ENCODE results near the gene UPK2.

The UPK2 gene

GRCh38 chr11:118956094-118956846 lies at the start of gene UPK2:
Gene UPK2 (plus strand): TSS chr11:118956298. CDS start chr11:118956351, 53 bp downstream.
- peak; percentile 85 for DNase-seq

- DNase-seq: peak; percentile 88
Measured at GRCh38 chr11:118907051-118908042, 48.8 kb upstream of the UPK2 start.

GRCh38 chr11:118908264-118908663 lies 47.8 kb upstream of the UPK2 start:
- DNase-seq: no peak

GRCh38 chr11:118908901-118909618 lies 47.0 kb upstream of the UPK2 start:
- DNase-seq: peak; percentile 17

GRCh38 chr11:118909619-118910308 lies 46.3 kb upstream of the UPK2 start:
- DNase-seq: no peak

- DNase-seq: no peak
Measured at GRCh38 chr11:118910309-118911112, 45.6 kb upstream of the UPK2 start.

- no peak for DNase-seq
Measured at GRCh38 chr11:118911113-118911879, 44.8 kb upstream of the UPK2 start.

GRCh38 chr11:118911880-118912741 lies 44.0 kb upstream of the UPK2 start:
- DNase-seq: peak; percentile 55

- no peak for DNase-seq
Measured at GRCh38 chr11:118912742-118913410, 43.2 kb upstream of the UPK2 start.

- no peak for DNase-seq
Measured at GRCh38 chr11:118913411-118914125, 42.5 kb upstream of the UPK2 start.

GRCh38 chr11:118914178-118914918 lies 41.8 kb upstream of the UPK2 start:
- DNase-seq: peak; percentile 42

GRCh38 chr11:118914987-118915386 lies 41.1 kb upstream of the UPK2 start:
- DNase-seq: no peak

GRCh38 chr11:118915396-118915795 lies 40.7 kb upstream of the UPK2 start:
- no peak for DNase-seq

- DNase-seq: no peak
Measured at GRCh38 chr11:118915941-118916841, 39.9 kb upstream of the UPK2 start.

GRCh38 chr11:118916842-118917388 lies 39.2 kb upstream of the UPK2 start:
- DNase-seq: no peak

- DNase-seq: peak; percentile 22
Measured at GRCh38 chr11:118917481-118918127, 38.5 kb upstream of the UPK2 start.

Data from NCI-H1436 (cell line).